Pulmonary artery endothelial cell (primary cell): ENCODE measurements around the gene NTRK2. TPM values are rescaled to one million over a fixed set of nuclear protein-coding genes. Genes with fewer than 3 reads are reported as not detected.

Experiments used
- DNase-seq: peaks from one replicate; pipeline ENCODE4 v3.0.0-alpha.2; 2011; ENCODE audit warnings: low read depth, low spot score
- total RNA-seq: library from RNA; depleted of rRNA; stranded (reverse); fragments of >200 nt; gene quantifications from 2 replicates; pipeline ENCODE4 v1.2.3, GENCODE V29; 2014

The NTRK2 gene
- total RNA-seq, 1 donor from 2014 or later: under 0.01 TPM

DNA sequence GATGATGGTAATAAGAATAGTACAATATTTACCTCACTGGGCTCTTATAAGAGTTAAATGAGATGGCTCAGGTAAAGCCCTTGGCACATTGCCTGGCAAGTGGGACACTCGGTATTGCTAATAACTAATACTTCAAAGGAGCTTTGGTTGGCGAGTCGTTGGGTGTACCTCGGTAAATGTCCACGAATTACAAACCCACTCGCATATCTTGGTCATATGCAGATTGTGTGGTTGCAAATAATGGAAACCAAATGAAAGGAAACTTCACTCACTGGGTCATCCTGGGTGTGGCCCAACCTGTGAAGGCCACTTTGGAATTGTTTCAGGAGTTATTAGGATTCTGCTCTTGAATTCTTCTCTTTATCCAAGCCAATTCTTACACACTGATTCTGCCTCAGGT is 147.5 kb downstream of the NTRK2 start:
- no peak for DNase-seq

DNA sequence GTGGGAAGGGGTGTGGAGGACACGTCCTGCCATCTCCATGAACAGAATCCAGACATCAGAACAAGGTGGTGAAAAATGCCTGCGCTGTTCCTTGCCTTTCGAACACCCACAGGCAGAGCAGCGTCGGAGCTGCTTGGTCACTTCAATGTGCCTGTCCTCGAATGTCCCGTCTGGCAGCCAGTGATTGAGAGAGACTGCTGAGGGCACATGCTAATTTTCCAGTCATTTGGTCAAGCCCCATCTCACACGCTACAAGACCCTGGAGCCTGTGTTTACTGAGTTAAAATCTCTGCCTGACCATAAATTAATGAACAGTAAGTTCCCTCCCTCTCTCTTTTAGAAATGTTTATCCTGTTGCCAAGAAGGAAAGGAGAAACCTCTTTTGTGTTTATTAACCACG is 149.3 kb downstream of the NTRK2 start:
- DNase-seq: no peak

DNA sequence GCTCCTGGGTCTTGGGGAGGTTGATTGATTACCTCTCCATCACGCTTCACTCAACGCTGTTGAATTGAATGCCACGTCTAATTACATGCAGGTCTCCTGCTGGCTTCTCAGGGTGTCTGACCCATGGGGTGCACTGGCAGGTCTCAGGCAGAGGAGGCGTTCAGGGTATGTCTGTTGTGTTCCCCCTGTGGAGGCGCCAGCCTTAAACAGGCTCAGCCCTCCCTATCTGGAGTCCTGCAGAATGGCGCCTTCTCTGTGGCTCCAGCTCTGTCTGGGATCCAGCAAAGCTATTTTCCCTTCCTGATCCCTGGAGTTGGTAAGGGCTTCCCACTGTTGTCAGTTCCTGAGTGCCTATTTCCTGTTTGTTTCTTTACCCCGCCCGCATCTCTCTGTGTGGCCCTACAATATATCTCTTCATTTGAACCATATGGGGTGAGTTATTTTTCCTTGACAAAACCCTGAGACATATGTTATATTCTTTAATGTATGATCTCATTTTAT is 150.0 kb downstream of the NTRK2 start:
- no peak for DNase-seq

DNA sequence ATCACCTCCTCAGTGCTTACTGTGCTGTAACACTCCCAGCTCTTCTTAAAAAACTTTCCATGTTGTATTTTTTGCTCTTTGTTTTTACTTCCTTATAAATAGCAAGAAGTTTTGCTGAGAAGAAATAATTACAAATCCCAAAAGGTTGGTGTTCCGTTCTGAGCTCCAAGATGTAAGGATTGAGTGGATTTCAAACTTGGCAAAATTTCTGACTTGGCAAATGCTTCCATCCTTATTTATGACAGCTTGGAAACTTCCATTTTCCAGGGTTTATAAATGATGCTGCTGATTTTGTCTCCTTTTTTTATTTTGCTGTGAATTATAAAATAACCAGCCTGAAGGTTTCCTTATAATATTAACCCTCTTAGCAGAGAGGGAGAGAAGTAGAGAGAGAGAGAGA is 151.9 kb downstream of the NTRK2 start:
- no peak for DNase-seq

DNA sequence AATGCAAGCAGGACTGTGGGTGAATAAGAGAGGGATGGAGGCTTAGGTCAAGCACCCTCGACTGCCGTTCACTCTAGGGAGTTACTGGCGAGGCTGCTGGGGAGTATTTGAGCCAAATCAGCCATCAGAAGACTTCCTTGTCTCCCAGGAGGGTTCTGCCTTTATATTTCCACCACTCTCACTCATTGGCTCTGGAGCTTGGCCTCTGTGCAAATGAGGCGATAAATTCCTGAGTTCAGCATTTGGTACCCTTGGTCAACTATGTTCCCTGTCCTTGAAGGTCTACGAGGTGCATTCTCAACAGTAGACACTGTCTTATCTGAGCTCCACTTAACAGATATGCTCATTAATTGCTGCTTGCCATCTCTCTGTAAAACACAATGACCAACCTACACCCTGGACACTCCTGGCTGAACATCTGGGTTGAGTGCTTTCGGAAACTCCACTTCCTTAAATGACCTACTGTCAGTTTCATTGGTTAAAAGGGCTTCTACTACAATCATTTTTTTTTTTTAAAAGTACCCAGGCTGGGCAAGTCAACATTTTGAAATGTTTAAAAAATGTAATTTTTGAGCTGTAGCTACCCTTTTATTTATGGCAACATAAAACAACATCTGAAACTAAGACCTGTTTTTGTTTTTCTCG is 153.2 kb downstream of the NTRK2 start:
- DNase-seq: no peak

DNA sequence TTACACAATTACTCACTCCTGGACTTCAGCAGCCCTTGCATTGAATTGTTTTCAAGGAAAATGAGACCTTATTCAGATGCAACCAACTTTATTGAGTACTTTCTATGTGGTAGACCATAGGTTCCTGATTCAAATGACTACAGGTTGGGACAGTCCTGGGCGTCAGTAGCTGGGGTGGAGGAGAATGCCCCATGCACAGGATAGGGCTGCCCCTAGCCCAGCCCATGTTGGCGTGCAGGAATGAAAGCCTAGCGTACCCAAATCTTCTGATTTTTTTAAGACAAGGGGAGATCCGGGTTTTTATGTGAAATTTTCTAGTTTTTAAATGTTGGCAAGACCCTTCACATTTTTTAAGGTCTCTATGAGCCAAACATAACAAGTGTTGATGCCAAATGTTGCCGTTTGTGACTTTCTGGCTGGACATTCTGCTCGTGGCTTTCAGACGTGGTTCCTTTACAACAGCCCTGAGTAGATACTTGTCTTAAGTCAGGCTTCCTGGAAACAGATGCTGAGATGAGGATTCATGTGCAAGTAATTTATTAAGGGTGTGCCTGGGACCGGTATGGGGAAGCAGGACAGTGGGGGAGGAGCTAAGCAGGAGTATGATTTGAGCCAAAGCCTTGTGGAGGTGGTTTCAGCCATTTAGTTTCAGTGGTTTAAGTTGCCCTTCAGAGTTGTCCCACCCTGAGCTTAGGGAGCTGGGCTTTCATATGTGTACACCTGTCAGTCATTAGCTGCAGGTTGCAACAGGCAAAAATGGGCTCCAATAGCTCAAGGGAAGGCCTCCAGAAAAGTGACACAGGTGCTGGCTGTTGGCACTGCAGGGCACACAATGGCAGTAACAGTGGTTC is 154.1 kb downstream of the NTRK2 start:
- no peak for DNase-seq

DNA sequence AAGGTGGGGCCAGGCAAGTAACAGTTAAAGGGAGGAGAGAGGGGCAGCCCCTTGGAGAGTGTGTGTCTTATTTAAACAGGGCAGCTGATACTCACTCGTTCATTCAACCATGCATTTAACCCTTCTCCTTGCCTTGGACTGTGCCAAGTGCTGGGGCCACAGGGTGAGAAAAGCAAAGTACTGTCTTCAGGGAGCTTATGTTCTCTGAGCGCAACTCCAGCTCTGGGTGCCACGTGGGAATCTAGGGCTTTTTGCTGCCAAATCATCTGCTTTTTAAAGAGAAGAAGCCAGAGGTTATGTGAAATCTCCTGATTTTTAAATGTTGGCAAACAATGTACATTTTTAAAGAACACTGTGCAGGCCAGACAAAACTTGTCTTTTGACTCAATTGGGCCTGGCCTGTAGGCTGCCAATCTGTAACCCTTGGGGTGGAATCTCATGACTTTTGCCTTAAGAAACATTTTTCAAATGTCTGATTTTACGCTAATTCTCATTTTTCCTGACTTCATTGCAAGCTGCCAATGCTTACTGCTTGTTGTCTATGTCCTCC is 157.8 kb downstream of the NTRK2 start:
- DNase-seq: no peak

DNA sequence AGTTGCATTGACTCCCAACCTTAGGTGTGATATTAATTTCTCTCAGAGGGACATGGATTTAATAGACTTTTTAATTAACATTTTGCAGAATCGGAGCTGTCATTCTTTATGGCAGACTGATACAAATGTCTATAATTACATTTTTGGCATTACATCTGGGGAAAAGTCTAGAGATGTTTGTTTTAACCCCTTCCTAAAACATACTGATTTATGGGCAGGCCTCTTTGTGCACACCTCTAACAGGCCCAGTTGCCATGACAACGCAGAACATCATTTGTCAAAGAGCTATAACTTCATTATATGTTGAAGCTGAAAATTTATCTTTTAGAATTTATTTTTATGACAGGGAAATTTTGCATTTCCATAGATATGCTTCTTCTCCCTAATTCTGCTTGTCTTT is 158.5 kb downstream of the NTRK2 start:
- no peak for DNase-seq

DNA sequence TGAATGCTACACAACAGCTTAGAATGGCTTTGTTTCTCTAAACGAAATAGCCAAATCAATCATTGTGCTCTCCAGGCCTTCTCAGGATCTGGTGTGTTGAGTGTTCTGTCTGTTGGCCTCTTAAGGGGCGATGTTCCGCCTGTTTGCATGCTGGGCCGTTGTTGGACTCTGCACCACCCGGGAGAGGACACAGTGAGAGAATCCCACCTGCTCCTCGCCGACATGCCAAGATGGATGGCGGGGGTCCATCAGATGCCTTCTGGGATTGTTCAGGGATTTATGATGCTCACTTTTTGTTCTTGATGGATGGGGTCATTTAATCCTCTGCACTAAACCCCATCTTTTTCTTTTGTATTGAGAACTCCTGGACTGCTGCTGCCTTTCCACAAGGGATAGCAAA is 159.9 kb downstream of the NTRK2 start:
- no peak for DNase-seq

DNA sequence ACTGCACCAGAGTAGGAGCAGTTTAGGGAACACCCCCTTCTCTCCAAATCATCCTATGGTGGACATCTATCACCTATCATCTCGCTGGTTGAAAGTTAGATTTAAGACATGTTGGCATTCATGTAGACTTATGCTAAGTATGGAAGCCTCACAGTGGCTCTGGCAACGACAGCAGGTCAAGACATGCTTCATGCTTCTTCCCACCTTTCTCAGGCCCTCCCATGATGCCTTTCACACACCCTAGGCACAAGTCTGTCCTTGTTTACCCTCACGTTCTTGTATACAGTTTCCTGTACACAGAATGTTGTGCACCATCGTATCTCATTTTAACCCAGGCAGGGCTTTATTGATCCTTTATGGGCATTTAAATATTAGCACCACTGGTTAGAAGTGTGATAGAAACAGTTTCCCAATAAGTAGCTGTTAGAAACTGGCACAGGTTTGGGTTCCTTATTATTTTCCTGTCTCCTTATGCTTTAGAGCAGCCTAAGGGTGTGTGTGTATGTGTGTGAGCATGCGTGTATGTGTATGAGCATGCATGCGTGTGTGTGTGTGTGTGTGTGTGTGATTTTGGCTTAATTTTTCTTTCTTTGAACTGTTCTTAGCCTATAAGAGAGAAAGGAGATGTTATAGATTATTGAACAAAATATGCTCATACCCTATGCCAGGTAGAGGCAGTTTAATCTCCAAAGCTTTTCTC is 160.6 kb downstream of the NTRK2 start:
- DNase-seq: no peak

DNA sequence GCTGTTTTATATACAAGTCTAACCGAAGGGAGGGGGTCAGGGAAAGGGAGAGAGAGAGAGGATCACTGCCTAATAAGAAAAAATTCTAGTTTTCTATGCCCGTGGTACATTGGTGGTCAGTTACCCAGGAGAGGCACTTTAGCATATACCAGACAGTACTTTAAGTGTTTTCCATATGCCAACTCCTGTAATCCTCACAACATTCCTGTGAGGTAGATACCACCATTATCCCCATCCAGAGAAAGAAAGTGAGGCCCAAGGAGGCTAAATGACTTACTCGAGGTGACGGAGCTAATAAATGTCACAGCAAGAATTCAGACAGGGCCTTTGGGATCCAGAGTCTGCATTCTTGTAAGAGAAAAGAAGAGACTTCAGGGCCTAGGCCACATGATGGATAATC is 161.8 kb downstream of the NTRK2 start:
- DNase-seq: no peak

DNA sequence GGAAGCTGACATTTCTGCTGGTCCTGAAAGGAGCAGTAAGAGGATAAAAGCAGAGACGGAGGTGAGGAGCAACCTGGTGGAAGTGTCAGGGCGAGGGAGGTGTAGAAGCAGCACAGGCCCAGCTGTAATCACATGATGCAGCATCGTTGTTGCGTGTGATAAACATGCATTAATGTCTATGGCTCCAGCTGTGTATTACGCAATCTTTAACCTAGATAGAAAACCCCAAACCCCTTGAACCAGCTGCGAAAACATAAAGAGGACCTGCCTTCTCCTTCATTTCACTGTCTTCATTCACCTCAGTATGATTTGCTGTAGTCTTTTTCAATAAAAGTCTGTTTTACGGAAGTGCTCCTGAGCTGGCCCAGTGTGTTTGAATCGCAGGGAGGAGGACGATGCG is 162.9 kb downstream of the NTRK2 start:
- no peak for DNase-seq

DNA sequence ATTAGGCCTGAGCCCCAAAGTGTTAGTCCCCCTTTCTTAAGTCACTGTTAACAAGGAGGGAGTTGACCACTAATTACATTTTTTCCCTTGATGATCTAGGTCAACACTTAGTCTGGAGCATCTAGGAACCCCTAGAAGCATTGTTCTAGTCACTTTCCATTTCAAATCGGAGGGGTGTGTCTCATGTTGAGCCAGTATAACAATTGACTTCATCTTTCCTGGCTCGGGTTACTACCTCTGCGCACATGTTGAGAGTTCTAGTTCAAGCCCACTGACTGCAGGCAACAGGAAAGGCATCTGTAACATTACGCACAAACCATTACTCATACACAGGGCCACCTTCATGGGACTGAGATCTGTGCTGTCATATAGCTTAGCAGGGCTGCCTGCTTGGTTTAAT is 164.9 kb downstream of the NTRK2 start:
- no peak for DNase-seq

DNA sequence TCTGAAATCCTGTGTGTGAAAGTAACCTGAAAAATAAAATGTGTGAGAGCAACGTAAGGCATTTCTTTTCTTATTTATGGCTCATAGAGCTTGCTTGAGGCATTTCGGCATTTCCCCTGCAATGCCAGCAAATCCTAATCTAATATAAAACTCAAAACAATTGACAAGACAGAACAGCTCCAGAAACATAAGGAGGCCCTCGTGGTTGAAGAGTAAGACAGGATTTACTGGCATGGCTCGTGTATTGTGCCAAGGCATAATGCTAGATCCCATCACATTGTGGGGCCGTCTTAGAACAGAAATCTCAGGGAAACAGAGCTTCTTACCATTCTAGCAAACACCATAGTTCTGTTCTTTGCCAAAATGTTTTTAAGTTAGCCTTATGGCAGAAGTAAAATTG is 166.2 kb downstream of the NTRK2 start:
- no peak for DNase-seq

DNA sequence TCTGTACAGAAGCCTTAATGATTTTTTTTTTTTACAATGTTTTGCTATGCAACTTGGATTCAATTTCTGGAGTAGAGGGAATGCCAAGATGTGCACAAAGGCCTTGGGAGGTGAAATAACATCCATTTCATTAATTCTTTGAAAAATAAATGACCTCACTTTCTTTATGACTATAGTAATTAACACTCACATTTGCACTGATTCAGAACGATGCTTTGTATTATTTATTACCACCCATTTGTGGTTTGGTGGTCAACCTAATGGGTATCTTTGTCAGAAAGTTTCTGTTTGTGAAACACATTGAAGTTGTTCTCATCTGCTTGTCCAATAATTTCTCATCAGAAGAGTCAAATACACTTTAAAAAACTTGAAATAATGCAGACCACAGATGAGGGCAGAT is 169.3 kb downstream of the NTRK2 start:
- no peak for DNase-seq

DNA sequence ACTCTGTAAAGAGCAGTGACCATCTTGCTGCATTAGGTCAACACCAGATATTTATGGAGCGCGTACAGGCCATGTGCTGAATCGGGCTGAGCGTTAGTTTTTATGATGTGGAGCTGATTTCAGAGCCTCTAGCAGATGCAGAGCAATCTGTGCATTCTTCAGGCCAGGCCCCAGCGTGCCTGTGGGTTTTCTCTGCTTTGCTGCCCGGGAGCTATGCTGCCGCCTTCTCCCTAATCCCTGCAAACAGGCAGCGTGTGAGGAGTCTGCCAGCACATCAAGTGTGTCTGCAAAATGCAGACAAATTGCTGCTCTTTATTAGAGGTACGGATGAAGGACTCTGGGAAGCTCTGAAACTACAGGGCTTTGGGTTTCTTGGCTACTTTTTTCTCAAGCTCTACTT is 170.0 kb downstream of the NTRK2 start:
- DNase-seq: no peak

DNA sequence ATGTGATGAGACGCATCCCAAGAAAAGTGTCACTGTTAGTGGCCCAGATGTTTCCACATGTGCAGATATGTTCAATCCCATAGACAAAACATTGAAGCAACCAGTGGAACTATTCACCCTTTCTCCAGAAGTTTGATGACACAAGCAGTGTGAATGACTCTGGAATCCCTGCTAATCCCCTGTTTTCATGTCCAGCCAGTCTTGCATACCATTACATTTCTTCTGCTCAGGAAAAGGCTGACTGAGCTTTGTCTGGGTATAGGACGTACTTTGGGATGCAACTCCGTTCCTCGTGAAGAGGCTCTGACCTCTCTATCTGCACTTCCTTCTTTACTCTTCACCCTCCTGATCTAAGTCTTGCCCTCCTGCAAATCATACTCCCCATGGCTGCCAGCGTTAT is 172.4 kb downstream of the NTRK2 start:
- no peak for DNase-seq

DNA sequence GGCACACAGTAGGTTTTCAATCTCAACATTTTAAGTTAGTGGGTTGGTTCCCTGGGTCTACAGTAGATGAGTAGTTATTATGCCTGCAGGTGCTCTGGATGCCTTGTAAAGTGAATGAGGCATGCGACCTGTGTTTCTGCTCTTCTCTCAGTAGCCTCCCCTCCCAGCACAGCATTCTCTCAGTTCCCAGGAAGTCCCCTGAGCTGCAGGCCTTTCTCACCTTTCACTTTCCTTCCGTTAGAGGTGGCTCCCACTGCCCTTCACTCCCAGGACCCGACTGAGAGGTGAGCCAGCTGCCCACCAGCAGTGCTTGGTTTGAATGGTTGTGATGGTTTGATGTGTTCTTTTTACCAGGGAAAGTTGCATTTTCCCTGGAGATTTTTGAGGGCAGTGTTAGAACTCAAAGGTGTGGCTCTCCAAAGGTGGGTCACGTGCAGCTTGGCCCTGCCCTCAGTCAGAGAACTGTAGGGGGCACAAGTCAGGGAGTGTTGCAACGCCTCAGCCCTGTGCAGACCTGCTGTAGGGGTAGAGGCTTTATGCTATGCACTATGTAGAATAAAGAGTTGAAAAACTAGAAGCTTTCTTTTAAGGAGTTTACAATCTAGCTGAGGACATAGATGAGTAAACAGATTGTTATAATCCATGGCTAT is 173.8 kb downstream of the NTRK2 start:
- no peak for DNase-seq

DNA sequence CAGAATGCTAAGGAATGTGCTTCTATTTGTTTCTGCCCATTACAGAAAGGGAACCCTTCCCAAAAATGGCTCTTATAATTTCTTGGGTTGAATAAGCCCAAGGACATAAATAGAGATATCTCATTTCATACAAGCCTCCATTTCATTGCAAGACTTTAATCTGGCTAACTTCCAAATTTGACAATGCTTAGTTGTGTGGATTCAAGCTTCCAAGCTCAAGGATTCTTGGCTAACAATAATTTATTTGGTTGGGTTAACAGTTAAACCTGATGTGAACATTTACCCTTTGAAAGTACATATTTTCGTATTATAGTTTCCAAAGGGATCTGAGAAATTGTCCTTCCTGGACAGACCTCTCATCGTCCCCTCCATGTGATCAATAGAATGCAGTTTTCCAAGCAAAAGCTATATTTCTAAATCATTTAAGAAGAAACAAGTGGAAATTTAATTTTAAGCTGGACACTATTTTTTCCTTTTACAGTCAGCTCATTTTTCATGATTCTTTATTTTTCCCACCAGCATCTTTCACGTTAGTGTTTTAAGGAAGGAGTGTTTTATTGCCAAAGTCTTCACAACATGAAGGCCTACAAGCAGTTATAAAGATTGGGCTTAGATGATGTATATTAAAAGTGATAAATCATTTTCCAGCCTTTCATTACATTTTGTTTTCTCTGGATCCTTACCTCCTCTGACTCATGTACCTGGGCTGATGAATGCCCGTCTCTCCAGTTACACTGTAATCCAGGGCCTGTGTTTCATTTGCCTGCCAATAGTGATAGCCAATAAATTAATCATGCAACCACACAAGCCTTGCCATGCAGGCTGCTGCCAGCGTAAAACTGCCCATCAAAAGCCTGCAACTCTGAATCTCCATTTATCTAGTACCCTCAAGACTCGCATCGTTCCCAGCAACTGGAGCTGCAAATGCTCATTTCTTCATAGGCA is 176.7 kb downstream of the NTRK2 start:
- DNase-seq: no peak

DNA sequence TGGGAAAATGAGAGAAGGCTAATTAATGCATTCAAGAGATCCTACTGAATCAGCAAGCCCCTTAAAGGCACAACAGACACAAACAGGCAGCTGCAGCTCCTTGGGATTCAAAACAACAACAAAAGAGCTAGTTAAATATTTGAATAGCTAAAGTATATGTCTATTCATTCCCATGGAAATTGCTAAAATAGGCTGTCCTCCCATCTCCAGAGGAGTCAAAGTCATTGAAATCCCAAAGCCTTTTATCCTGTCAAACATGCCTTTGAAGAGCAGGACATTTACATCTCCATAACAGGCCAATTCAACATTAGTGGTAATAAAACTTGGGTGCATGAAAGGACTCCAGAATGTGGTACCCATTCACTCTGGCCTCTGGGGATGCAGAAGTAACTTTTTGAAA is 177.4 kb downstream of the NTRK2 start:
- DNase-seq: no peak
